Spinal cord (tissue), 10 donors: ENCODE results near the gene APOOL. TPM values are rescaled to one million over a fixed set of nuclear protein-coding genes. Genes with fewer than 3 reads are reported as not detected.

ENCODE experiments used
- DNase-seq, 6 donors: peaks; one replicate each; pipeline versions ENCODE4 v3.0.0 to v3.0.0-alpha.2; 2013 to 2015; ENCODE audit warnings: low spot score in 6 of 6, low read depth in 4 of 6
- H3K27ac ChIP-seq: one replicate; pipeline ENCODE4 v1.5.1; 2013; ENCODE audit warnings: low read depth, low read length, control low read depth
- H3K27me3 ChIP-seq: one replicate; pipeline ENCODE4 v1.6.1; 2013; ENCODE audit warnings: low read length; ENCODE audit not compliant: control insufficient read depth, insufficient read depth
- H3K36me3 ChIP-seq: one replicate; pipeline ENCODE4 v1.6.1; 2013; ENCODE audit warnings: low read length; ENCODE audit not compliant: control insufficient read depth, insufficient read depth
- H3K4me1 ChIP-seq: one replicate; pipeline ENCODE4 v1.6.1; 2013; ENCODE audit warnings: low read length; ENCODE audit not compliant: control insufficient read depth, insufficient read depth
- H3K4me3 ChIP-seq: one replicate; pipeline ENCODE4 v1.5.1; 2013; ENCODE audit warnings: low read depth, low read length, control low read depth
- H3K9me3 ChIP-seq: one replicate; pipeline ENCODE4 v1.6.1; 2013; ENCODE audit warnings: low read length; ENCODE audit not compliant: control insufficient read depth, insufficient read depth
- WGBS: methylation state at CpG from one replicate; pipeline ENCODE4 v1.1.5; 2013; ENCODE audit warnings: missing lambda C conversion rate; ENCODE audit not compliant: insufficient coverage; 5-methylcytosine and 5-hydroxymethylcytosine counted together
- polyA plus RNA-seq, 2 donors: library from polyadenylated mRNA; unstranded; fragments of 120-200 nt; gene quantifications; one replicate each; pipeline ENCODE4 v1.2.1, GENCODE V29; 2013; ENCODE audit not compliant: insufficient read length in 2 of 2
- total RNA-seq, 2 donors: library from RNA; depleted of rRNA in 1 of 2; stranded (reverse); fragments of 120-200 nt in 1 of 2; fragments of >200 nt in 1 of 2; gene quantifications; one replicate each; pipeline versions ENCODE4 v1.2.3 to v1.2.4, GENCODE V29; 2013 to 2014
- donor health status: healthy.

Gene APOOL
- total and polyA plus RNA-seq, 4 donors: 14.5 to 21.3 (median 20.0) TPM

GRCh38 chrX:85018471-85018870 lies 14.8 kb downstream of the APOOL start:
- Histone ChIP-seq H3K4me1 (no peaks in the 10 kb centered on the region), H3K9me3 (peaks cover 3% of the 10 kb centered on the region), H3K27ac (no peak overlapping the region), H3K27me3 (no peaks in the 10 kb centered on the region), H3K4me3 (no peak overlapping the region), H3K36me3 (peaks cover 4% of the 10 kb centered on the region)
- no CpG with 5 or more reads among the region's 1 CpG for WGBS
- no peak for DNase-seq

GRCh38 chrX:85020216-85020615 lies 16.5 kb downstream of the APOOL start:
- WGBS: 78% methylated on average over 1 of the region's 4 CpGs
- Histone ChIP-seq H3K4me3 (no peak overlapping the region), H3K36me3 (peaks cover 4% of the 10 kb centered on the region), H3K4me1 (no peaks in the 10 kb centered on the region), H3K27ac (no peak overlapping the region), H3K27me3 (no peaks in the 10 kb centered on the region), H3K9me3 (peaks cover 3% of the 10 kb centered on the region)
- DNase-seq: no peak

- no peak for DNase-seq
- H3K27ac ChIP-seq: no peak overlapping the region
- H3K27me3 ChIP-seq: no peaks in the 10 kb centered on the region
- H3K36me3 ChIP-seq: peaks cover 4% of the 10 kb centered on the region
- H3K4me1 ChIP-seq: no peaks in the 10 kb centered on the region
- WGBS: no CpG with 5 or more reads among the region's 2 CpGs
- no peak overlapping the region for H3K4me3 ChIP-seq
- H3K9me3 ChIP-seq: no peaks in the 10 kb centered on the region
These were observed 20.4 kb downstream of the APOOL start for GRCh38 chrX:85024044-85024443.

GRCh38 chrX:85024562-85024961 lies 20.9 kb downstream of the APOOL start:
- 57% methylated on average over 1 of the region's 3 CpGs for WGBS
- no peak overlapping the region for H3K27ac ChIP-seq
- no peaks in the 10 kb centered on the region for H3K4me1 ChIP-seq
- H3K36me3 ChIP-seq: peaks cover 4% of the 10 kb centered on the region
- DNase-seq: peak in 1 of 6 donors; percentile 21
- H3K4me3 ChIP-seq: no peak overlapping the region
- H3K27me3 ChIP-seq: no peaks in the 10 kb centered on the region
- no peaks in the 10 kb centered on the region for H3K9me3 ChIP-seq

GRCh38 chrX:85026170-85026569 lies 22.5 kb downstream of the APOOL start:
- no peaks in the 10 kb centered on the region for H3K9me3 ChIP-seq
- no peak overlapping the region for H3K4me3 ChIP-seq
- H3K4me1 ChIP-seq: no peaks in the 10 kb centered on the region
- no peaks in the 10 kb centered on the region for H3K27me3 ChIP-seq
- DNase-seq: no peak
- H3K36me3 ChIP-seq: no peaks in the 10 kb centered on the region
- no peak overlapping the region for H3K27ac ChIP-seq

GRCh38 chrX:85029043-85029442 lies 25.4 kb downstream of the APOOL start:
- DNase-seq: no peak
- no peaks in the 10 kb centered on the region for H3K4me1 ChIP-seq
- H3K9me3 ChIP-seq: no peaks in the 10 kb centered on the region
- H3K27me3 ChIP-seq: no peaks in the 10 kb centered on the region
- H3K27ac ChIP-seq: no peak overlapping the region
- no peaks in the 10 kb centered on the region for H3K36me3 ChIP-seq
- H3K4me3 ChIP-seq: no peak overlapping the region

- no peaks in the 10 kb centered on the region for H3K9me3 ChIP-seq
- DNase-seq: no peak
- no CpG with 5 or more reads among the region's 2 CpGs for WGBS
- H3K4me3 ChIP-seq: no peak overlapping the region
- H3K27me3 ChIP-seq: no peaks in the 10 kb centered on the region
- H3K36me3 ChIP-seq: no peaks in the 10 kb centered on the region
- H3K27ac ChIP-seq: no peak overlapping the region
- H3K4me1 ChIP-seq: no peaks in the 10 kb centered on the region
These were observed 27.8 kb downstream of the APOOL start for GRCh38 chrX:85031505-85031904.

GRCh38 chrX:85037114-85037513 lies 33.4 kb downstream of the APOOL start:
- no peak overlapping the region for H3K4me3 ChIP-seq
- 88% methylated on average over 1 of the region's 3 CpGs for WGBS

GRCh38 chrX:85051627-85052026 lies 48.0 kb downstream of the APOOL start:
- no peak for DNase-seq
- H3K27ac ChIP-seq: no peak overlapping the region
- no peaks in the 10 kb centered on the region for H3K9me3 ChIP-seq
- WGBS: no CpG with 5 or more reads among the region's 1 CpG
- no peak overlapping the region for H3K4me3 ChIP-seq
- H3K4me1 ChIP-seq: no peaks in the 10 kb centered on the region
- H3K36me3 ChIP-seq: no peaks in the 10 kb centered on the region
- H3K27me3 ChIP-seq: no peaks in the 10 kb centered on the region

More at GRCh38 chrX:85037114-85037513, 33.4 kb downstream of the APOOL start:
- no peaks in the 10 kb centered on the region for H3K4me1 ChIP-seq
- H3K36me3 ChIP-seq: no peaks in the 10 kb centered on the region
- H3K27me3 ChIP-seq: no peaks in the 10 kb centered on the region
- no peak overlapping the region for H3K27ac ChIP-seq
- peaks cover 5% of the 10 kb centered on the region for H3K9me3 ChIP-seq
- no peak for DNase-seq

GRCh38 chrX:85052205-85052604 lies 48.5 kb downstream of the APOOL start:
- DNase-seq: no peak
- no peaks in the 10 kb centered on the region for H3K4me1 ChIP-seq
- H3K27ac ChIP-seq: no peak overlapping the region
- WGBS: no CpG with 5 or more reads among the region's 3 CpGs
- no peaks in the 10 kb centered on the region for H3K9me3 ChIP-seq
- H3K4me3 ChIP-seq: no peak overlapping the region
- H3K27me3 ChIP-seq: no peaks in the 10 kb centered on the region
- no peaks in the 10 kb centered on the region for H3K36me3 ChIP-seq
